Fibroblast of skin of scalp (primary cell): Measurements from ENCODE around the gene SERPINA10.
"Not testable (repeated sequence)": the region's sequence is repeated elsewhere in the genome, so short reads cannot be mapped to it uniquely, and the experiment has no call there.

Experiments used
- DNase-seq: peaks from one replicate; pipeline ENCODE4 v3.0.0-alpha.2; 2013

SERPINA10 gene

GRCh38 chr14:94313991-94314655 is 21.1 kb upstream of the SERPINA10 start:
- peak; percentile 7 for DNase-seq

GRCh38 chr14:94312481-94313246 is 19.6 kb upstream of the SERPINA10 start:
- no peak for DNase-seq

- no peak for DNase-seq
Observed at GRCh38 chr14:94310248-94310647, 17.2 kb upstream of the SERPINA10 start.

GRCh38 chr14:94309721-94310120 is 16.7 kb upstream of the SERPINA10 start:
- no peak for DNase-seq

GRCh38 chr14:94307410-94307992 is 14.4 kb upstream of the SERPINA10 start:
- DNase-seq, result no peak

- no peak for DNase-seq
Observed at GRCh38 chr14:94306047-94306978, 13.2 kb upstream of the SERPINA10 start.

GRCh38 chr14:94305620-94306019 is 12.6 kb upstream of the SERPINA10 start:
- DNase-seq, result no peak

- no peak for DNase-seq
Observed at GRCh38 chr14:94304243-94304642, 11.2 kb upstream of the SERPINA10 start.

- no peak for DNase-seq
Observed at GRCh38 chr14:94303111-94303510, 10.0 kb upstream of the SERPINA10 start.

GRCh38 chr14:94298130-94298529 is 5.1 kb upstream of the SERPINA10 start:
- no peak for DNase-seq

GRCh38 chr14:94296181-94296545 is 3.1 kb upstream of the SERPINA10 start:
- not testable (repeated sequence) for DNase-seq

GRCh38 chr14:94295360-94296180 is 2.5 kb upstream of the SERPINA10 start:
- no peak for DNase-seq

- no peak for DNase-seq
Observed at GRCh38 chr14:94293578-94293924, 483 bp upstream of the SERPINA10 start.

GRCh38 chr14:94292526-94292871 is 569 bp downstream of the SERPINA10 start:
- DNase-seq, result no peak

- DNase-seq, result no peak
Observed at GRCh38 chr14:94291906-94292525, 1.1 kb downstream of the SERPINA10 start.

- DNase-seq, result no peak
Observed at GRCh38 chr14:94291159-94291905, 1.7 kb downstream of the SERPINA10 start.

GRCh38 chr14:94290197-94290596 is 2.9 kb downstream of the SERPINA10 start:
- DNase-seq, result no peak

- DNase-seq, result no peak
Observed at GRCh38 chr14:94288610-94289465, 4.2 kb downstream of the SERPINA10 start.

GRCh38 chr14:94285158-94285557 is 7.9 kb downstream of the SERPINA10 start:
- no peak for DNase-seq

- no peak for DNase-seq
Observed at GRCh38 chr14:94284221-94284620, 8.8 kb downstream of the SERPINA10 start.
